HFFc6 (cell line): Measurements from ENCODE around the gene MYB. TPM values are rescaled to one million over a fixed set of nuclear protein-coding genes. Genes with fewer than 3 reads are reported as not detected.
A peak's percentile ranks its signal among the peaks of the same experiment; 100 is the strongest.

Source experiments
- DNase-seq: peaks from one replicate; pipeline ENCODE4 v3.0.0-alpha.2; 2018
- H3K27ac Mint-ChIP-seq: 2 replicates; pipeline ENCODE4 v1.8.0; 2020; ENCODE audit warnings: mild to moderate bottlenecking, mixed read lengths
- H3K27me3 Mint-ChIP-seq: 2 replicates; pipeline ENCODE4 v1.8.0; 2021; ENCODE audit warnings: mild to moderate bottlenecking, moderate library complexity, mixed read lengths; ENCODE audit not compliant: insufficient read depth
- H3K36me3 Mint-ChIP-seq: 2 replicates; pipeline ENCODE4 v1.8.0; 2021; ENCODE audit warnings: low read depth, mixed read lengths
- H3K4me1 Mint-ChIP-seq: 2 replicates; pipeline ENCODE4 v1.8.0; 2020; ENCODE audit warnings: low read depth, mixed read lengths
- H3K4me3 Mint-ChIP-seq: 2 replicates; pipeline ENCODE4 v1.8.0; 2020; ENCODE audit warnings: mild to moderate bottlenecking, moderate library complexity, mixed read lengths
- H3K9me3 Mint-ChIP-seq: 2 replicates; pipeline ENCODE4 v1.8.0; 2020; ENCODE audit warnings: mild to moderate bottlenecking, mixed read lengths
- long read RNA-seq: library from polyadenylated mRNA; unstranded; transcript quantifications from one replicate; pipeline ENCODE4 v2.0.0, GENCODE V29; 2019
- total RNA-seq, 6 experiments: library from RNA; stranded (reverse); fragmentation: NEBNext Ultra II Directional; extraction: Animal tissue kit (Norgen Biotek cat#: 25700); gene quantifications; 2 replicates in 1 of 6; 3 replicates in 5 of 6; pipeline ENCODE4 v1.2.3, GENCODE V29; 2021
- TF ChIP-seq, protein P1 (sequence below): fragments of 200-600 bp; sonication (generic); IDR thresholded peaks from 2 replicates; pipeline ENCODE4 v1.5.0; 2021; ENCODE audit warnings: antibody characterized with exemption, mild to moderate bottlenecking

MYB gene
- under 1 TPM; 0.17 to 0.35 (median 0.19) TPM for total RNA-seq
- long read RNA-seq: 0 reads

DNA sequence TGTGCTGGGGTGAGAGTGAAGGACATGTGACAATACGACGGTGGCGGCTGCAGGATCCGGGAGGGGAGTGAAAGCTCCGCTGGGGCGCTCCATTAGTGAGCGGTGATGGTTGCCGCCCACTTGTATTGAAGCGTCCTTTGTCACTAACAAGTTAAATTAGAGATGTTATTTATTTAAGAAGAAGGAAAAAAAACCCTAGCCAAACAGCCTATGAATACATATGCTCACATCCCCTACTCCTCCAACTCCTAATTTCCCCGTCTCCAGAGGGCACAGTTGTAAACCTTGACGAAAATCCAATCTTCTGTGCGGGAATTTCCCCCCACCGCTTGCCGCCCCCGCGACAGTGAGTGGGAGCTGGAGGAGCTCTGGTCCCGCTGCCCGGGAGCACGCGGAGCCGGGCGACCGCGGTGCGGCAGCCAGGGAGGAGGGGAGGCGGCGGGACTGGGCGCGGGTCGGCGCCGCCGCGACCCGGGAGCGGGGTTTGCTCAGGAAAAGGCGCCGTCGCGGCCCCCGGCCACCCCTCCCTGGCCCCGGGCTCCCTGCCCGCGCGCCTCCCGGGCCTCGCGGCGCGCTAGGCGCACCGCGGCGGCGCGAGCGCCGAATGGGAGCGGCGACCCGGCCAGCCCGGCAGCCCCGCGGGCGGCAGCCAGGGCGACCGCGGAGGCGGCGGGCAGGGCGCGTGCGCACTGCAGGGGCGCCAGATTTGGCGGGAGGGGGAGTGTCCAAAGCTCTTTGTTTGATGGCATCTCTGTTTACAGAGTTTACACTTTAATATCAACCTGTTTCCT, at the start of gene MYB:
Gene MYB (plus strand): TSS at position 767 of the 791 bp plus-strand sequence. CDS start 206 bp downstream, outside the sequence.
- DNase-seq: peak; percentile 18
- Mint-ChIP-seq H3K9me3 (no peaks in the 10 kb centered on the region), H3K27me3 (peaks cover 8% of the 10 kb centered on the region), H3K36me3 (no peaks in the 10 kb centered on the region), H3K4me1 (peaks cover 29% of the 10 kb centered on the region), H3K27ac (no peak within 1 kb of the TSS), H3K4me3 (peak within 1 kb of the TSS; percentile 88)
- TF ChIP-seq, protein P1, sequence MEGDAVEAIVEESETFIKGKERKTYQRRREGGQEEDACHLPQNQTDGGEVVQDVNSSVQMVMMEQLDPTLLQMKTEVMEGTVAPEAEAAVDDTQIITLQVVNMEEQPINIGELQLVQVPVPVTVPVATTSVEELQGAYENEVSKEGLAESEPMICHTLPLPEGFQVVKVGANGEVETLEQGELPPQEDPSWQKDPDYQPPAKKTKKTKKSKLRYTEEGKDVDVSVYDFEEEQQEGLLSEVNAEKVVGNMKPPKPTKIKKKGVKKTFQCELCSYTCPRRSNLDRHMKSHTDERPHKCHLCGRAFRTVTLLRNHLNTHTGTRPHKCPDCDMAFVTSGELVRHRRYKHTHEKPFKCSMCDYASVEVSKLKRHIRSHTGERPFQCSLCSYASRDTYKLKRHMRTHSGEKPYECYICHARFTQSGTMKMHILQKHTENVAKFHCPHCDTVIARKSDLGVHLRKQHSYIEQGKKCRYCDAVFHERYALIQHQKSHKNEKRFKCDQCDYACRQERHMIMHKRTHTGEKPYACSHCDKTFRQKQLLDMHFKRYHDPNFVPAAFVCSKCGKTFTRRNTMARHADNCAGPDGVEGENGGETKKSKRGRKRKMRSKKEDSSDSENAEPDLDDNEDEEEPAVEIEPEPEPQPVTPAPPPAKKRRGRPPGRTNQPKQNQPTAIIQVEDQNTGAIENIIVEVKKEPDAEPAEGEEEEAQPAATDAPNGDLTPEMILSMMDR: no peak

DNA sequence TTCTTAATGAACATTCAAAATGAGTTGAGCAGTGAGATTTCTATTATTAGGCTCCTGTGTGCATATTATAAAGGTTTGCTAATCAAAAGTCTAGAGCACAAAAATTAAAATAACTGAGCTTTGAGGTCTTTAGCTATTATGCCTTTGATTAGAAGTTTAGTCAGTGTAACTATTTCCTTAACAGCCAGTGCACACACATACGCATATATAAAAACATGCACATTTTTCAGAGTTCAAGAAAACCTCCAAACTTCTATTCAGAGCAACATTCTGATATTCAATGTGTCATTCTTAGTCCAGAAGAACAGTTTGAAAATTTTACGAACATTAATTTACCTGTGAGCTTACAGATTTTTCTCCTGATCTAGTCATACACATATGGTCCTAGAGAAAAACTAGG, 48.3 kb upstream of the MYB start:
- Mint-ChIP-seq H3K36me3 (no peaks in the 10 kb centered on the region), H3K4me1 (no peaks in the 10 kb centered on the region), H3K9me3 (no peaks in the 10 kb centered on the region), H3K27ac (no peak overlapping the region), H3K4me3 (no peak overlapping the region), H3K27me3 (peaks cover 20% of the 10 kb centered on the region)
- DNase-seq: no peak
- TF ChIP-seq, protein P1: no peak

DNA sequence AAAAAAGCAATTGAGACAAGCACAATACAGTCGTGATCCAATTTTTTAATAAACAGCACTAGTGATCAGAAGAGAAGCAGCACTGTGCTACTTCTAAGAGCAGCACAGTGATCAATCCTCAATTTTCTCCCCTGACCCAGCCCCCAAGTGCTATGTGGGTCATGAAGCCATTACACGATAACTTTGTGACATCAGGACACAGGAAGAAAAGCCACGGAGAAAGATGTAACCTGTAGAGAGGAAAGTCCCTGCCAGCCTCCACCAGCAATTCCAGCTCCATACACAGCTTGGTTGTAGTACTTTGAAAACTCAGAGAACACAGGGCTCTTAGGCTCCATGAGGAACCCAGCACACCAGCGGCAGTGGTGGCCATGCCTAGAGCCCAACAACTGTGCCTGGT, 45.3 kb upstream of the MYB start:
- H3K4me3 Mint-ChIP-seq: no peak overlapping the region
- no peak overlapping the region for H3K27ac Mint-ChIP-seq
- TF ChIP-seq, protein P1: no peak
- no peak for DNase-seq
- H3K4me1 Mint-ChIP-seq: no peaks in the 10 kb centered on the region
- no peaks in the 10 kb centered on the region for H3K9me3 Mint-ChIP-seq
- H3K36me3 Mint-ChIP-seq: no peaks in the 10 kb centered on the region
- peaks cover 36% of the 10 kb centered on the region for H3K27me3 Mint-ChIP-seq

DNA sequence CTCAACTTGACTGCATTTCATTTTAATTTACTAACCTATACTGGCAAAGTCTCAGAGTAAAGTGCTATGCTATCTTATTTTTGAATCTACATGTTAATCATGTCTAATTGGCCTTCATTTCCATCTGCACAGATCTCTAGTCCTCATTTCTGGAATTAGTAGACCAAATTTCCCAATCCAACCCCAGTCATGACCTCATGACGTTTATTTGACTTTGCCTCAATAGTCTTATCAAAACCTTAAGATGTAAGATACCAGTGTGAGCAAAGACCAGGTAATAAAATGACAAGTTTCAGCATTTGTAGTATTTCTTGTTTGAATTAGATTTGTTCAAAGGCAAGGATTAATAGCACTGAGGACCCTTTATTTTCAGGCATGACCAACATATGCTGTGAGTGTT, 43.3 kb upstream of the MYB start:
- no peaks in the 10 kb centered on the region for H3K36me3 Mint-ChIP-seq
- H3K27me3 Mint-ChIP-seq: peaks cover 38% of the 10 kb centered on the region

DNA sequence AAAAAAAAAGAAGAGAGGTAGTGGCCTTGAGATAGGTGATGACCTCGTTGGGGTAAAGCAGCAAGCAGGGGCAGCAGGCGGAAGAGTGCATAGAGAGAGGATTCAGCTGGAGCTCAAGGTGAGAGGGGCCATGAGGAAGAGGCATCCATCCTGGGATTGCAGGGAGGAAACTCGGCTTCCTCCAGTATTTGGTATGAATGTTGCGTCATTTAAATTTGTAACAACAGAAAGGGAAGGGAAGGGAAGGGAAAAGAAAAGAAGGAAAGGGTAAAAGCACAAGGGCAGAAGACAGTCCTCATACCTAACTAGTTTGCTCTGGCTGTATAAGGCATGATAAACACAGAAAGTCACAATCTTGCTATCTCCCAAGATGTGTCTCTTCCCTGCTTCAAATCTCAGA, 39.9 kb upstream of the MYB start:
- Mint-ChIP-seq H3K9me3 (no peaks in the 10 kb centered on the region), H3K36me3 (no peaks in the 10 kb centered on the region), H3K27me3 (peaks cover 33% of the 10 kb centered on the region), H3K4me3 (no peak overlapping the region), H3K27ac (no peak overlapping the region), H3K4me1 (peaks cover 14% of the 10 kb centered on the region)
- no peak for DNase-seq
- TF ChIP-seq, protein P1: no peak

More for the DNA sequence above, 43.3 kb upstream of the MYB start:
- no peak overlapping the region for H3K27ac Mint-ChIP-seq
- DNase-seq: no peak
- no peaks in the 10 kb centered on the region for H3K4me1 Mint-ChIP-seq
- H3K4me3 Mint-ChIP-seq: no peak overlapping the region
- TF ChIP-seq, protein P1: no peak
- no peaks in the 10 kb centered on the region for H3K9me3 Mint-ChIP-seq
